Stimulated activated CD8-positive, alpha-beta memory T cell treated with anti-CD3 and anti-CD28 coated beads, Interleukin-4, amount 100 ng/mL, for 4 hours (primary cell): ENCODE measurements around the gene SMC3.

Experiments
- DNase-seq, 2 donors: peaks; one replicate each; pipeline ENCODE4 v3.0.0-alpha.2; 2020; ENCODE audit warnings: low read depth in 2 of 2, low spot score in 1 of 2

SMC3 gene

GRCh38 chr10:110544958-110545537 lies 22.4 kb upstream of the SMC3 start:
- DNase-seq: no peak

- no peak for DNase-seq
Observed at GRCh38 chr10:110546077-110546476, 21.4 kb upstream of the SMC3 start.

GRCh38 chr10:110546499-110547110 lies 20.9 kb upstream of the SMC3 start:
- no peak for DNase-seq

GRCh38 chr10:110547139-110547761 lies 20.2 kb upstream of the SMC3 start:
- no peak for DNase-seq

- DNase-seq: no peak
Observed at GRCh38 chr10:110548002-110548401, 19.5 kb upstream of the SMC3 start.

GRCh38 chr10:110549211-110549610 lies 18.3 kb upstream of the SMC3 start:
- DNase-seq: no peak

GRCh38 chr10:110553905-110554304 lies 13.6 kb upstream of the SMC3 start:
- DNase-seq: no peak

GRCh38 chr10:110556296-110556695 lies 11.2 kb upstream of the SMC3 start:
- DNase-seq: no peak

- DNase-seq: peak; percentile 41 to 44
Observed at GRCh38 chr10:110556969-110557601, 10.4 kb upstream of the SMC3 start.

GRCh38 chr10:110558041-110558440 lies 9.5 kb upstream of the SMC3 start:
- DNase-seq: no peak

GRCh38 chr10:110560012-110560411 lies 7.5 kb upstream of the SMC3 start:
- no peak for DNase-seq

- no peak for DNase-seq
Observed at GRCh38 chr10:110561292-110561691, 6.2 kb upstream of the SMC3 start.

- DNase-seq: no peak
Observed at GRCh38 chr10:110562348-110562747, 5.1 kb upstream of the SMC3 start.

- DNase-seq: no peak
Observed at GRCh38 chr10:110563132-110563531, 4.4 kb upstream of the SMC3 start.

- DNase-seq: no peak
Observed at GRCh38 chr10:110566472-110567200, 859 bp upstream of the SMC3 start.

GRCh38 chr10:110568055-110568735 lies 700 bp downstream of the SMC3 start:
- peak; percentile 23 to 34 for DNase-seq

- DNase-seq: no peak
Observed at GRCh38 chr10:110569122-110569521, 1.6 kb downstream of the SMC3 start.

- no peak for DNase-seq
Observed at GRCh38 chr10:110569736-110570135, 2.2 kb downstream of the SMC3 start.

- DNase-seq: no peak
Observed at GRCh38 chr10:110571093-110571743, 3.7 kb downstream of the SMC3 start.

GRCh38 chr10:110572862-110573261 lies 5.4 kb downstream of the SMC3 start:
- no peak for DNase-seq

GRCh38 chr10:110574420-110574819 lies 6.9 kb downstream of the SMC3 start:
- DNase-seq: no peak
